HFFc6 (cell line): ENCODE results near the gene IGF1R. TPM values are rescaled to one million over a fixed set of nuclear protein-coding genes. Genes with fewer than 3 reads are reported as not detected.
A peak's percentile ranks its signal among the peaks of the same experiment; 100 is the strongest.

Experiments used
- DNase-seq: peaks from one replicate; pipeline ENCODE4 v3.0.0-alpha.2; 2018
- H3K27ac Mint-ChIP-seq: 2 replicates; pipeline ENCODE4 v1.8.0; 2020; ENCODE audit warnings: mild to moderate bottlenecking, mixed read lengths
- H3K27me3 Mint-ChIP-seq: 2 replicates; pipeline ENCODE4 v1.8.0; 2021; ENCODE audit warnings: mild to moderate bottlenecking, moderate library complexity, mixed read lengths; ENCODE audit not compliant: insufficient read depth
- H3K36me3 Mint-ChIP-seq: 2 replicates; pipeline ENCODE4 v1.8.0; 2021; ENCODE audit warnings: low read depth, mixed read lengths
- H3K4me1 Mint-ChIP-seq: 2 replicates; pipeline ENCODE4 v1.8.0; 2020; ENCODE audit warnings: low read depth, mixed read lengths
- H3K4me3 Mint-ChIP-seq: 2 replicates; pipeline ENCODE4 v1.8.0; 2020; ENCODE audit warnings: mild to moderate bottlenecking, moderate library complexity, mixed read lengths
- H3K9me3 Mint-ChIP-seq: 2 replicates; pipeline ENCODE4 v1.8.0; 2020; ENCODE audit warnings: mild to moderate bottlenecking, mixed read lengths
- total RNA-seq, 6 experiments: library from RNA; stranded (reverse); fragmentation: NEBNext Ultra II Directional; extraction: Animal tissue kit (Norgen Biotek cat#: 25700); gene quantifications; 2 replicates in 1 of 6; 3 replicates in 5 of 6; pipeline ENCODE4 v1.2.3, GENCODE V29; 2021
- TF ChIP-seq, protein P1 (sequence below): fragments of 200-600 bp; sonication (generic); IDR thresholded peaks from 2 replicates; pipeline ENCODE4 v1.5.0; 2021; ENCODE audit warnings: antibody characterized with exemption, mild to moderate bottlenecking

IGF1R gene
- total RNA-seq, 6 experiments from 2014 or later = 46.7 to 61.9 (median 50.1) TPM

DNA sequence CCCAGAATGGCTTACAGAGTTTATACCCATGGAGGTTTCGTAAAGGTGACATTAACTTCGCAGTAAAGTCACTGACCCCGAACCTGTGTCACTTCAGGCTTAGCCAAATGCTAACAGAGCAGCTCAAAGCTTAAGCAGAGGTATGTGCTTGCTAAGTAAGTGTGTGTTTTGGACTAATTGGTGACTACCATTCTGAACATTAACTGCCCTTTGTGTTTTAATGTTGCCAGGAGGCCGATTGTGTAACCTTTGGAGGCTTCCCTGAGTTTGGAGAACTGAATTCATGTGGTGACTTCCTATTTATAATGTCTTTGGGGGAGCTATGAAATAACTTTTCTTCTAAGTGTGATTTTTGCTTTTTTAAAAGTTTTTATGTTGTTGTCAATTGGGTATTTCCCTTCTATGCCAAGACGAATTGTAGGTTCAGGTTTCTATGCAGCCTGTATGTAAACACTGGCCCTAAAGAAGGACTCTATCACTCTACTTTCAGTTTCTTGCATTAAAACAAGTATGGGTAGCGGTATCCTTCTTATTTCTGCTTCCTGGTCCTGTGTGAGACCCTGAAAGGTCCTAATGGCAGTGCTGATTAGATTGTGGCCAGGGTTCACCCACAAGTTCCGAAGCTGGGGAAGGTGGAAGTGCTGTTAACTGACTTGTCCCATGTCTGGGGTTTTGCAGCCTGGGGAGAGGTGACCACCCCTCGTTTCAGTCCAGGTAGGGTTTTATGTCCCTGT is 86.3 kb downstream of the IGF1R start:
- DNase-seq = no peak
- Mint-ChIP-seq H3K27me3 (peaks cover 2% of the 10 kb centered on the region; the same call in 1 of the 2 replicates), H3K27ac (peak overlapping the region; percentile 74), H3K36me3 (peaks cover 18% of the 10 kb centered on the region), H3K9me3 (no peaks in the 10 kb centered on the region), H3K4me3 (peak overlapping the region; percentile 45), H3K4me1 (peaks cover 48% of the 10 kb centered on the region)
- TF ChIP-seq, protein P1, sequence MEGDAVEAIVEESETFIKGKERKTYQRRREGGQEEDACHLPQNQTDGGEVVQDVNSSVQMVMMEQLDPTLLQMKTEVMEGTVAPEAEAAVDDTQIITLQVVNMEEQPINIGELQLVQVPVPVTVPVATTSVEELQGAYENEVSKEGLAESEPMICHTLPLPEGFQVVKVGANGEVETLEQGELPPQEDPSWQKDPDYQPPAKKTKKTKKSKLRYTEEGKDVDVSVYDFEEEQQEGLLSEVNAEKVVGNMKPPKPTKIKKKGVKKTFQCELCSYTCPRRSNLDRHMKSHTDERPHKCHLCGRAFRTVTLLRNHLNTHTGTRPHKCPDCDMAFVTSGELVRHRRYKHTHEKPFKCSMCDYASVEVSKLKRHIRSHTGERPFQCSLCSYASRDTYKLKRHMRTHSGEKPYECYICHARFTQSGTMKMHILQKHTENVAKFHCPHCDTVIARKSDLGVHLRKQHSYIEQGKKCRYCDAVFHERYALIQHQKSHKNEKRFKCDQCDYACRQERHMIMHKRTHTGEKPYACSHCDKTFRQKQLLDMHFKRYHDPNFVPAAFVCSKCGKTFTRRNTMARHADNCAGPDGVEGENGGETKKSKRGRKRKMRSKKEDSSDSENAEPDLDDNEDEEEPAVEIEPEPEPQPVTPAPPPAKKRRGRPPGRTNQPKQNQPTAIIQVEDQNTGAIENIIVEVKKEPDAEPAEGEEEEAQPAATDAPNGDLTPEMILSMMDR = no peak

DNA sequence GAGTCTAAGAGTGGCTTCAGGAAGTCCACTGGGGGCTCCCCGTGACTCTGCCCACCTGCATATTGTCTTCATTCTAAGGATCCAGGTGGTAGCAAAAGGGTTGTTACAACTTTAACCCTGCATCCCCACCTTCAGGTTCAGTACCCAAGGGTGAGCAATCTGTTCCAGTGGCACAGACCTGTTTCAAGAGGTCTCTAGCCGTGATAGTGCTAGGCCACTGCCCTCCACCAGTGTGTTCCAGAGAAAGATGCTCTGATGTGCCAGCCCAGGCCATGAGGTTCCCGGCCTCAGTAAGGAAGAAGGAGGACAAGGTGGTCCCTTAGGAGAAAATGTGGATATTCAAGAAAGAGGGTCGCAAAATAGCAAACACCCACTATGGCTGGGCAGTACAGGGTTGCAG is 87.0 kb downstream of the IGF1R start:
- Mint-ChIP-seq H3K36me3 (peaks cover 11% of the 10 kb centered on the region), H3K4me1 (peaks cover 41% of the 10 kb centered on the region), H3K9me3 (no peaks in the 10 kb centered on the region), H3K27me3 (peaks cover 2% of the 10 kb centered on the region; the same call in 1 of the 2 replicates), H3K4me3 (peak overlapping the region; percentile 33; the same call in 1 of the 2 replicates), H3K27ac (peak overlapping the region; percentile 74)
- TF ChIP-seq, protein P1 = no peak
- no peak for DNase-seq

DNA sequence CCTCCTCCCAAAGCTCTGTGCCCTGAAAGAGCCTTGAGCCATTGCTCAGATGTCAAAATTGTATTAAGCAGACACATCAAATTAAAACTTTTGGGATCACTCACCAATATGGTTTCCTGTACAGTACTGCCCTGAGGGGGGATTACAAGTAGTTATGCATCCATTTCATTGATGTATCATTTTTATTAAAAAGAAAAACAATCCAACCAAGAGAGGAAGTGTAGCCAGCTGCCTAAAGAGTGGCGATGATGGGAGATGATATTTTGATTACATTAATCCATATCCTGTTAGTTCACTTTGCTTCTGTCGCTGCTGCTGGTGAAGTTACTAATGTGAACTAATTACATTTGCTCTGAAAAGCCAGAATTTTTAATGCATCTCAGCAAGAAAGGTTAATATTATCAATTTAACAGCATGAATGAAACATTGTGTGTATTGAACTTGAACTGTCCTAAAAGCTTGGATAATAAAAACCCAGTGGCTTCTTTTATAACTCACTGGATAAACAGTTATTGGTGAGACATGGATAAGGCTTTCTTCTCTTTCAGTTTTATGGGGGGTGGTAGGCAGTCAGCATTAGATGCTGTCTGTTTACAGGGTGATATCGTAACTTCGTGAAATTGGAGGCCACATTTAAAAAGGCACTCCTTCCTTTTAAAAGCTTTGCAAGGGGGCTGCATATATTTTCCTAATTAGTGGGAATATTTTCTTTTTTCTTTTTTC is 87.7 kb downstream of the IGF1R start:
- Mint-ChIP-seq H3K27ac (peak overlapping the region; percentile 74), H3K9me3 (no peaks in the 10 kb centered on the region), H3K4me1 (peaks cover 38% of the 10 kb centered on the region), H3K4me3 (peak overlapping the region; percentile 33), H3K27me3 (peaks cover 2% of the 10 kb centered on the region; the same call in 1 of the 2 replicates), H3K36me3 (peaks cover 9% of the 10 kb centered on the region)
- no peak for DNase-seq
- TF ChIP-seq, protein P1 = no peak

DNA sequence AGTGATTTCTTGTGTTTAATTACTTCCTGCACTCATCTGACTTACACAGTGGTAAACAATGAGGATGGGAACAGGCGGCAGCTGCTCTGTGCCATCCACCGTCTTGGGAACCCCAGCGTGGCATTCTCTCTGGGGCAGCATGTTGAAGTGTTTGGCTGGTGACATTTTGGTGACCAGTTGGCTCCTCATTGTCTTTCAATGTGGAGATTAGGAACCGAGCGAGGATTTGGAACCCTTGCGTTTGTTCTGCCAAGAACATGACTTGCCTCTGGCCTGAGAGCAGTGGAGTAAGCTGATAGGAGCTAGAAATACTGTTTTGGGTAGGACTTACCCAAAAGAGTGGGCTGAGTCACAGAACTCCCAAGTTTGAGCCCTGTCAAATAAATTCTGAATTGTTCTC is 88.8 kb downstream of the IGF1R start:
- Mint-ChIP-seq H3K27ac (no peak overlapping the region), H3K4me1 (peaks cover 38% of the 10 kb centered on the region), H3K36me3 (peaks cover 9% of the 10 kb centered on the region), H3K27me3 (peaks cover 2% of the 10 kb centered on the region), H3K4me3 (no peak overlapping the region), H3K9me3 (no peaks in the 10 kb centered on the region)
- TF ChIP-seq, protein P1 = no peak
- DNase-seq = no peak

DNA sequence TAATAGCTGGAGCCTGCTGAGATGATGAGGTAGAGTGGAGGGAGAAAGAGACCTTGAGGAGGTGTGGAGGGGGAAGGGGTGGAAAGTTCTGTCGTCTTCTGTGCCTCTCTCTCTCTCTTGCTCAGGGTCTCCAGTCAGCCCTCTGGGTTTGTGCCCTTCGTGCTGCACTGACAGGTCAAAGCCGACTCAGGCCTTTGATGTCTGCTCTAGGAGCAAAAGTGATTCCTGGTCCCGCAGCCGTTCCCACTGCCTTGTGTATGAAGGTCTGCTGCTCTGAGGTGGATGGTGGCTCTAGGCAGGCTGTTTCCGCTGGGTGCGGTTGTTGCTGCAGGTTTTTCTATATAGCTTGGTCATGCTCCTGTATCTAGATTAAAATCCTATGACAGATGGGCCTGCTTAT is 89.4 kb downstream of the IGF1R start:
- H3K27ac Mint-ChIP-seq = no peak overlapping the region
- H3K4me3 Mint-ChIP-seq = no peak overlapping the region
- H3K36me3 Mint-ChIP-seq = peaks cover 9% of the 10 kb centered on the region
- peaks cover 2% of the 10 kb centered on the region for H3K27me3 Mint-ChIP-seq
- no peak for DNase-seq
- H3K9me3 Mint-ChIP-seq = no peaks in the 10 kb centered on the region
- TF ChIP-seq, protein P1 = no peak
- H3K4me1 Mint-ChIP-seq = peaks cover 38% of the 10 kb centered on the region
